GM19025 (cell line): Measurements from ENCODE around the gene TRIM34.
A peak's percentile ranks its signal among the peaks of the same experiment; 100 is the strongest.
"Not testable (repeated sequence)": the region's sequence is repeated elsewhere in the genome, so short reads cannot be mapped to it uniquely, and the experiment has no call there.

Experiments used
- ATAC-seq: cut with Tn5 transposase; IDR thresholded peaks from one replicate; pipeline ENCODE4 v1.9.1; 2021; ENCODE audit warnings: mild to moderate bottlenecking, low read depth, moderate library complexity; ENCODE audit not compliant: unreplicated experiment

TRIM34 gene, protein sequence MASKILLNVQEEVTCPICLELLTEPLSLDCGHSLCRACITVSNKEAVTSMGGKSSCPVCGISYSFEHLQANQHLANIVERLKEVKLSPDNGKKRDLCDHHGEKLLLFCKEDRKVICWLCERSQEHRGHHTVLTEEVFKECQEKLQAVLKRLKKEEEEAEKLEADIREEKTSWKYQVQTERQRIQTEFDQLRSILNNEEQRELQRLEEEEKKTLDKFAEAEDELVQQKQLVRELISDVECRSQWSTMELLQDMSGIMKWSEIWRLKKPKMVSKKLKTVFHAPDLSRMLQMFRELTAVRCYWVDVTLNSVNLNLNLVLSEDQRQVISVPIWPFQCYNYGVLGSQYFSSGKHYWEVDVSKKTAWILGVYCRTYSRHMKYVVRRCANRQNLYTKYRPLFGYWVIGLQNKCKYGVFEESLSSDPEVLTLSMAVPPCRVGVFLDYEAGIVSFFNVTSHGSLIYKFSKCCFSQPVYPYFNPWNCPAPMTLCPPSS

DNA sequence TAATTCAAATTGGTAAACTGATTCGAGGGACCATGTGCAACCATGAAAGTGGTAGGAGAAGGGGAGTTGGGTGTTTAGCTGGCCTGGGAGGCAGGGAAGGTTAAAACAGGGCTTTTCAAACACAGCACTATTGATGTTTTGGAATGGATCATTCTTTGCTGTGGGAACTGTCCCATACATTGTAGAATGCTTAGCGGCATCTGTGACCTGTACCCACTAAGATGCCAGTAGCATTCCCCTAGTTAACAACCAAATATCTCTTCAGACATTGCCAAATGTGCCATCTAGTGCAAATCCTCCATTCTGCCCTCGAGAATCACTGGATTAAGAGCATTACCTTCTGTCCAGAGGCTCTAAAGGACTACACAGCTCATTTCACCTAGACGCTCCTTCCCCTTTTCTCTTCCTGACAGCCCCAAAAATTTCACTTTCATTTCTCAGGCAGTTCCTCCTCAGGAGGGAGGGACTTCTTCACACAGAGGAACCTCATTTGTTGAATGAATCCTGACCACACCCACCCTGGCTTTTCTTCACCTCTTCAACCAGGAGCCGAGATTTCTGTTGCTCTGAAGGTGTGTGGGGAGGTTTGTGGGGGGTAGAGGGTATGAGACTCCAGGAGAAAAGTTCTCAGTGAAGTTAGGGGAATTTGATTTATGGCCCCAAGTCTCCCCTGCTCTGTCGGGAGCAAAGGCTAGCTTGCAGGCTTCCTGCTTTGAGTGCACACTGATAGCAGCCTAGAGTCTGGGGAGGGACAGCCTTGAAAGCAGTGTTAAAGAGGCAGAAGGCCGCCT is at the start of gene TRIM34:
Gene TRIM34 (plus strand): TSS at position 513 of the 791 bp plus-strand sequence. CDS start 7,331 bp downstream, outside the sequence.
- ATAC-seq = peak; percentile 97

- no peak for ATAC-seq
Observed at GRCh38 chr11:5575152-5575551, 49.6 kb upstream of the TRIM34 start.

DNA sequence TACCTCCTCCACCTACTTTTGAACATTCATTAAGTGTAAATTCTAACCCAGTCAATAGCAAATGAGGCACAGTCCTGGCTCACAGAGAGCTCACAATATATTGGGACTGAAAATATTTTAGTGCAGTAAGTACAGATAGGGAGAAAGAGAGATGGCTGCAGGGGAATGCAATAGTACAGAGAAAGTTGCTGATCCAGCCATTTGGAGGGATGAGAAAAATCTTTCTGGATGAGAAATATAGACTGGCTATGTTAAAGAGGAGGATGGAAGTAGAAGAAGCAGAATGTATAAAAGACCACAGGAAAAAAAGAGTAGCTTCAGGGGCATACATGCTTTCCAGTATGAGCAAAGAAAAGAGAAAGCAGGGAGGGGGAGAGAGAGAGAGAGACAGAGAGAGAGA is 47.7 kb upstream of the TRIM34 start:
- ATAC-seq = no peak

- no peak for ATAC-seq
Observed at GRCh38 chr11:5580577-5580976, 44.2 kb upstream of the TRIM34 start, which contains the start of gene OR52B6. Gene OR52B6, plus strand, starts transcription at chr11:5580877. Its CDS starts 0 bp downstream, at chr11:5580877.

- ATAC-seq = no peak
Observed at GRCh38 chr11:5581014-5581413, 43.8 kb upstream of the TRIM34 start.

- ATAC-seq = not testable (repeated sequence)
Observed at GRCh38 chr11:5584458-5584857, 40.3 kb upstream of the TRIM34 start.

DNA sequence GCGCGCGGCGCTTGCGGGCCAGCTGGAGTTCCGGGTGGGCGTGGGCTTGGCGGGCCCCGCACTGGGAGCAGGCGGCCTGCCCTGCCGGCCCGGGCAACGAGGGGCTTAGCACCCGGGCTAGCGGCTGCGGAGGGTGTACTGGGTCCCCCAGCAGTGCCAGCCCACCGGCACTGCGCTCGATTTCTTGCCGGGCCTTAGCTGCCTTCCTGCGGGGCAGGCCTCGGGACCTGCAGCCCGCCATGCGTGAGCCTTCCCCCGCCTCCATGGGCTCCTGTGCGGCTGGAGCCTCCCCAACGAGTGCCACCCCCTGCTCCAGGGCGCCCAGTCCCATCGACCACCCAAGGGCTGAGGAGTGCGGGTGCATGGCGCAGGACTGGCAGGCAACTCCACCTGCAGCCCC is 34.9 kb upstream of the TRIM34 start:
- ATAC-seq = not testable (repeated sequence)

DNA sequence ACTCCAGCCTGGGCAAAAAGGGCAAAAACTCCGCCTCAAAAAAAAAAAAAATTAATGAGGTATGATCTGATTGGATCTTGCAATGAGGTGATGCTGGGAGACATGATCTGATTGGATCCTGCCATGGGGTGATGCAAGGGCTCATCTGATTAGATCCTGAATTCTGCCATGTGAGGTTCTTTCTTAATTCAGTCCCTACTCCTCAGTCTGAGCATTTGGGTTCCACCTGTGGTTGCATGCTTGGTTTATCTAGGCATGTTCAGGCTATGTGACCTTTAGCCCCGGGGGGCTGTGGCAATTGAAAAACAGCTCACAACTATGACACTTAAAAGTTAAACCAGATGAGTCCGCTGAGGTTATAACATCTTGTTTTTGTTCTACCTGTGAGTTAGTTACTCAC is 33.2 kb upstream of the TRIM34 start:
- ATAC-seq = no peak

DNA sequence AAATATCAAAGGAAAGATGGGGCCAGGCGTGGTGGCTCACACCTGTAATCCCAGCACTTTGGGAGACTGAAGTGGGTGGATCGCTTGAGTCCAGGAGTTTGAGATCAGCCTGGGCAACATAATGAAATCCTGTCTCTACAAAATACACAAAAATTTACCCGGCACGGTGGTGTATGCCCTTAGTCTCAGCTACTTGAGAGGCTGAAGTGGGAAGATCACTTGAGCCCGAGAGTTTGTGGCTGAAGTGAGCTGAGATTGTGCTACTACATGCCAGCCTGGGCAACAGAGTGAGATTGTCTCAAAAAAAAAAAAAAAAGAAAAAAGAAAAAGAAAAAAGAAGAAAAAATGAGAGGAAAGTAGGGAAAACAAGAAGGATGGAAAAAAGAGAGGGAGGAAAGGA is 32.2 kb upstream of the TRIM34 start:
- no peak for ATAC-seq

DNA sequence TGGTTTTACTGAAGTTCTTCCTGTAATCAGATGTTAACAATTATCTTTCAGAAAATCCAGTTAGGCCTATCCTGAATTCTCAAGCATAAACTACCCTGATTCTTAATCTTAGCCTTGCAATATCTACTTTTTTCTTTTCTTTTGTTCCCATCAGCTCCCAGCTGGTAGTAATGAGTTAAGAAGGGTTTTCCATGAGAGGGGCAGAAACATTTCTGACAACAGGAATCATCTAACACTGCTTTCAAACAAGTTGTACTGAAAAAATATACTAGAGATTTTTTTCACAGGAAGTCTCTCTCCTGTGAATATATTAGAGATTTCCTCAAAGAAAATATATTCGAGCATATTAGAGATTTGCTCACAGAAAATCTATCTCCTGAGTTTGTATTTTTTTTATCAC is 31.7 kb upstream of the TRIM34 start:
- no peak for ATAC-seq

DNA sequence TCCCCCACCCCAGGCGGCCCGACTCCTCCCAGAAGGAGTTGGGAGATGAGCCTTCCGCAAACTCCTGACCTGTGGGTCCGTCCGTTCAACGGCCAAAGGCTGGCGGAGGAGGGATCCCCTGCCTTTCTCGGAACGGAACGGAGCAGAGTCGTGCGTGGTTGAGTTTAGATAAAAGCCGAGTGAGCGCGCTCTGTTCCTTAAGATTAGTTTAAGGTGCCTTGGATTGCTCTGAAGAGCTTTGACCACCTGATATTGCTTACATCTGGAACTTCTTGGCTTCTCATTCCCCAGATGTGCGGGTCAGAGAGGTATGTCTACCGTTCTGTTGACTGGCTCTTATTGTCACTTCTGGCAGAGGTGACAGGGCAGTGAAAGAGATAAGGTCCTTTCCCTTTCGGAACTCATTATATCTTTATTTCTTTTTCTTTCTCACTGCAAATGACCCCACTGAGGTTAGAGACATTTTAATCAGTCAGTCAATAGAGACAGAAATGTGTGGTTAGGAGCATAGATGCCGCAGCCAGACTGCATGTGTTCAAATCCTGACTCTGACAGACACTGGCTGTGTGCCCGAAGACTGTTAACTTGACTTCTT is 28.1 kb upstream of the TRIM34 start, which contains the start of gene TRIM6:
Gene TRIM6 (plus strand): TSS at position 31 of the 595 bp plus-strand sequence. CDS start 261 bp downstream, at position 292.
- ATAC-seq = no peak

GRCh38 chr11:5597953-5598352 is 26.8 kb upstream of the TRIM34 start:
- ATAC-seq = no peak

DNA sequence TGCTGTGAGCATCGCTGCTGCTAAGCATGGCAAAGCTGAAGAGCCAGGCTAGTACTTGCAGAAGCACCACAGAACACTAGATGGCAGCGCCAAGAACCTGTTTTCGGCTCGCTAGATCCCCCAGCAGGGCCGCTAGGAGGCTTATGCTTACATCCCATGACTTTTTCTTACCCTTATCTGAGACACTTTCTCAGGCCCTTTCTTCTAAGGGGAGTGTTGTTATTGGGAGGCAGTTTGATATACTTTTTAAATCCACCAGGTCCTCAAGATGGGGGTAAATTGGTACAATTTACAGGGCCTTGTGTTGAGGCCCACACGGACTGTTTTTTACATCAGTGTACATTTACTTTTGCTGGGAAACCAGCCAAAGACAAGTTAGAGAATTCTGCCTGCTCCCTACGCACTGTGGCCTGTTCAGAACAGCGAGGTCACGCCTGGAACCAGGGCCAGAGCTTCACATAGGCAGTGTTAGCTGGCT is 24.4 kb upstream of the TRIM34 start:
- ATAC-seq = peak; percentile 82

DNA sequence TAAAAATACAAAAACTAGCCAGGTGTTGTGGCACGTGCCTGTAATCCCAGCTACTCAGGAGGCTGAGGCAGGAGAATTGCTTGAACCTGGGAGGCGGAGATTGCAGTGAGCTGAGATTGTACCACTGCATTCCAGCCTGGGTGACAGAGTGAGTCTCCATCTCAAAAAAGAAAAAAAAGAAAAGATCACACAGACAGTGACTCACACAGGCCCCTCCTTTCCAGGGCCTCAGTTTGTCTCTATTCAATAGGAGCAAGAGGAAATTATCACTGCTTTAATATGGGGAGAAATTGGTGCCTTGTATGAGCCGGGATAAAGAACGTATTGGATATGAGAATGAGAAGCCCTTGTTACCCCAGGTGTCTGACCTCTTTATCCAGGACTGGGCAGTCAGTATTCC is 22.0 kb upstream of the TRIM34 start:
- not testable (repeated sequence) for ATAC-seq

GRCh38 chr11:5603326-5603725 is 21.5 kb upstream of the TRIM34 start:
- ATAC-seq = no peak

- no peak for ATAC-seq
Observed at GRCh38 chr11:5604896-5605295, 19.9 kb upstream of the TRIM34 start.

DNA sequence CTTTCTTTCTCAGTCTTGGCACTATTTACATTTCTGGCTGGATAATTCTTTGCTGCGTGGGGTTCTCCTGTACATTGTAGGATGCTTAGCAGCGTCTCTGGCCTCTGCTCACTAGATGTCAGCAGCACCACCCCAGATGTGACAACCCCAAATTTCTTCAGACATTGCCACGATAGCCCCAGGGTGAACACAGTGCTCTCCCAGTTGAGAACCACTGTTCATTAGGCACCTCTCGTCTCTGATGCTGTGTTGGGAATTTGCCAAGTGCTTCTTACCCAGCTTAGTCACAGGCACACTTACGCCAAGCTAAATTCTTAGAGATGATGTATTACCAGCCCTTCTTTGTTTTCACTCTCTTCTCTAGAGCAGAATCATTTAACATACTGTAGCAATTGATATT is 19.0 kb upstream of the TRIM34 start:
- no peak for ATAC-seq

- no peak for ATAC-seq
Observed at GRCh38 chr11:5608808-5609207, 16.0 kb upstream of the TRIM34 start.

DNA sequence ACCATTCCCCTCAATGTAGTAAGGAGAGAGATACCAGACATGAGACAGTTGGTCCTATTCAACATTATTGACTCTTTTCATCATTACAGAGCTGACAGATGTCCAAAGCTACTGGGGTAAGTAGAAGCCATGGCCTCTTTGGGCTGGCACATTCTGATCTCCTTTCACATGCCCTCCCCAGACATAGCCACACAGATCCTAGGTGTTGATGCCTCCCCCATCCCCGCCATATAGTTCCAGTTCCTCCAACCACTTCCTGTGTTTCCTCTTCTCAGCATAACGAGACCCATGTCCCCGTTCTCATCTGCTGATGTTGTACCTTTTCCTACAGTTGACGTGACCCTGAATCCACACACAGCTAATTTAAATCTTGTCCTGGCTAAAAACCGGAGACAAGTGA is 14.4 kb upstream of the TRIM34 start:
- ATAC-seq = no peak

- no peak for ATAC-seq
Observed at GRCh38 chr11:5611627-5612026, 13.2 kb upstream of the TRIM34 start.

GRCh38 chr11:5618807-5619206 is 6.0 kb upstream of the TRIM34 start:
- ATAC-seq = no peak
